ENCODE results near the gene AGAP3.

DNA sequence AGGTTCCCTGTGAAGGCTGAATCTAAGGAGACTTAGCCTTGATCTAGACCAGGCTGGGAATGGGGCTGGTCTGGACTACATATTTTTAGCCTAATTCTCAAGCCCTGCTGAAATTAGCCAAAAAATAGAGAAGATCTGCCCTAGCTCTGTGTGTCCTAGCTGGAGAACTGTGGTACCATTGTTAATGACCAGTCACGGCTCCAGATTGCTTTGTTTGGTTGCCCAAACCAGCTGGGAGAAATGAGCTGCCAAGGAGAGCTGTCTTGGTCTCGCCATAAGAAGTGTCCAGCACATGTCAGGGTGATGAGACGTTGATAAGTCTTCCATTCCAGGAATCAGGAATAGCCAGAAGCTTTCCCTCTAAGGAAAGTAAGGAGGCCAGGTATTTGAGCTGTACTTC, 60.5 kb downstream of the AGAP3 start:
- TF ChIP-seq CTCF (IDR thresholded peaks at IDR 0.05) (no peak), EZH2 (IDR thresholded peaks at IDR 0.05; ENCODE audit: borderline replicate concordance, insufficient read depth, low read depth, low read length, poor library complexity, severe bottlenecking) (no peak)
